ENCODE data around the gene ZC3HAV1. TPM values are rescaled to one million over a fixed set of nuclear protein-coding genes. Genes with fewer than 3 reads are reported as not detected.

The ZC3HAV1 gene
- total RNA-seq, 1 experiment from 2014 or later: 38.0 TPM

GRCh38 chr7:139109983-139110411 is 477 bp upstream of the ZC3HAV1 start:
- CTCF ChIA-PET: no interaction called here
- Mint-ChIP-seq H3K27me3 (ENCODE audit: low read depth) (peaks cover 17% of the 10 kb centered on the region), H3K36me3 (no peaks in the 10 kb centered on the region), H3K4me1 (peaks cover 28% of the 10 kb centered on the region), H3K9me3 (no peaks in the 10 kb centered on the region), H3K27ac (peak overlapping the region; percentile 84), H3K4me3 (peak overlapping the region; percentile 87)
- DNase-seq (ENCODE audit: low spot score) (no peak), ATAC-seq (no peak)
- POLR2A ChIA-PET: no interaction called here
- no peak for TF ChIP-seq NR2C2 (CRISPR knock-in tag; IDR thresholded peaks at IDR 0.05)
- no peak for TF ChIP-seq ESRRA (CRISPR knock-in tag; IDR thresholded peaks at IDR 0.05; ENCODE audit: borderline replicate concordance)
- no peak for TF ChIP-seq ZNF532 (CRISPR knock-in tag; IDR thresholded peaks at IDR 0.05; ENCODE audit: borderline replicate concordance)
- TF ChIP-seq MXD4 (CRISPR knock-in tag; IDR thresholded peaks at IDR 0.05; ENCODE audit: borderline replicate concordance): no peak
- TF ChIP-seq GABPB1 (CRISPR knock-in tag; IDR thresholded peaks at IDR 0.05): no peak
- TF ChIP-seq ATF2 (CRISPR knock-in tag; IDR thresholded peaks at IDR 0.05; ENCODE audit: borderline replicate concordance, low read depth): no peak
- no peak for TF ChIP-seq ZNF138 (CRISPR knock-in tag; conservative IDR thresholded peaks at IDR 0.05)
- no peak for TF ChIP-seq ZNF232 (CRISPR knock-in tag; IDR thresholded peaks at IDR 0.05)

GRCh38 chr7:139108266-139109187 is 993 bp downstream of the ZC3HAV1 start:
- H3K9me3 Mint-ChIP-seq: no peaks in the 10 kb centered on the region
- ChIA-PET CTCF (interaction anchor here (0.6 kb wide), 1 partner anchor 12 kb away, joined by 3 read pairs; no protein-coding TSS in a partner anchor), POLR2A (no interaction called here)
- peak overlapping the region; percentile 87 for H3K4me3 Mint-ChIP-seq
- peak; percentile 60 for DNase-seq (ENCODE audit: low spot score)
- H3K4me1 Mint-ChIP-seq: peaks cover 31% of the 10 kb centered on the region
- H3K27me3 Mint-ChIP-seq (ENCODE audit: low read depth): peaks cover 17% of the 10 kb centered on the region
- H3K36me3 Mint-ChIP-seq: peaks cover under 1% of the 10 kb centered on the region; the same call in 1 of the 2 replicates
- peak overlapping the region; percentile 92 for H3K27ac Mint-ChIP-seq
- TF ChIP-seq TCF7 (CRISPR knock-in tag; IDR thresholded peaks at IDR 0.05; ENCODE audit: low read depth): peak; percentile 71
- peak; percentile 35; the same call in 1 of the 2 replicates for TF ChIP-seq MYBL2 (CRISPR knock-in tag; IDR thresholded peaks at IDR 0.05)
- TF ChIP-seq NFATC4 (CRISPR knock-in tag; IDR thresholded peaks at IDR 0.05): no peak
- peak; percentile 65; the same call in 1 of the 2 replicates for TF ChIP-seq E2F5 (CRISPR knock-in tag; IDR thresholded peaks at IDR 0.05)
- peak; percentile 36 for ATAC-seq

- H3K9me3 Mint-ChIP-seq: peaks cover 4% of the 10 kb centered on the region
- ChIA-PET POLR2A (no interaction called here), CTCF (no interaction called here)
- DNase-seq (ENCODE audit: low spot score) (no peak), ATAC-seq (no peak)
- H3K27ac Mint-ChIP-seq: no peak overlapping the region
- H3K4me1 Mint-ChIP-seq: peaks cover 31% of the 10 kb centered on the region
- H3K36me3 Mint-ChIP-seq: peaks cover 8% of the 10 kb centered on the region
- H3K4me3 Mint-ChIP-seq: peak overlapping the region; percentile 87
- peaks cover 17% of the 10 kb centered on the region for H3K27me3 Mint-ChIP-seq (ENCODE audit: low read depth)
- TF ChIP-seq ZNF423 (CRISPR knock-in tag; IDR thresholded peaks at IDR 0.05) (no peak), PRDM15 (CRISPR knock-in tag; IDR thresholded peaks at IDR 0.05) (no peak), RORB (CRISPR knock-in tag; IDR thresholded peaks at IDR 0.05) (no peak), OVOL2 (CRISPR knock-in tag; IDR thresholded peaks at IDR 0.05; ENCODE audit: borderline replicate concordance) (no peak), USF1 (CRISPR knock-in tag; IDR thresholded peaks at IDR 0.05) (no peak), HMGXB4 (CRISPR knock-in tag; IDR thresholded peaks at IDR 0.05) (no peak)
Measured at GRCh38 chr7:139106959-139107358, 2.6 kb downstream of the ZC3HAV1 start.

Measured in WTC11 (cell line).